ENCODE measurements around the gene CLIC4.
A peak's percentile ranks its signal among the peaks of the same experiment; 100 is the strongest.

The CLIC4 gene

GRCh38 chr1:24767351-24767750 lies 22.1 kb downstream of the CLIC4 start:
- no peak for DNase-seq (ENCODE audit: low read depth, low spot score)
- POLR2A ChIA-PET = interaction anchor here (0.9 to 5.5 kb wide), 2 partner anchors 22 to 79 kb away, joined by 6 to 28 read pairs; partner anchors contain the start of gene CLIC4
- no peak overlapping the region for H3K4me3 ChIP-seq (ENCODE audit: low read depth, low read length)
- TF ChIP-seq CTCF (IDR thresholded peaks at IDR 0.05; ENCODE audit: insufficient read depth, low read length, missing control alignments) = no peak
- CTCF ChIA-PET = interaction anchor here (1.3 to 3.1 kb wide), 4 partner anchors 13 to 78 kb away, joined by 3 to 15 read pairs (median 4); no protein-coding TSS in a partner anchor

- DNase-seq (ENCODE audit: low read depth, low spot score) = no peak
- ChIA-PET CTCF (interaction anchor here (0.8 to 3.1 kb wide), 4 partner anchors 9 to 163 kb away, joined by 3 to 15 read pairs (median 4); no protein-coding TSS in a partner anchor), POLR2A (interaction anchor here (1.1 to 5.5 kb wide), 2 partner anchors 20 to 23 kb away, joined by 3 to 28 read pairs; partner anchors contain the start of gene CLIC4)
- no peak for TF ChIP-seq CTCF (IDR thresholded peaks at IDR 0.05; ENCODE audit: insufficient read depth, low read length, missing control alignments)
- no peak overlapping the region for H3K4me3 ChIP-seq (ENCODE audit: low read depth, low read length)
Observed at GRCh38 chr1:24768873-24769605, 23.8 kb downstream of the CLIC4 start.

- peak; percentile 94 for DNase-seq (ENCODE audit: low read depth, low spot score)
- no peak overlapping the region for H3K4me3 ChIP-seq (ENCODE audit: low read depth, low read length)
Observed at GRCh38 chr1:24769656-24770651, 24.7 kb downstream of the CLIC4 start.

GRCh38 chr1:24770881-24771280 lies 25.6 kb downstream of the CLIC4 start:
- no peak for DNase-seq (ENCODE audit: low read depth, low spot score)
- H3K4me3 ChIP-seq (ENCODE audit: low read depth, low read length) = peak overlapping the region; percentile 15; the same call in 1 of the 2 replicates
- POLR2A ChIA-PET = interaction anchor here (5.5 kb wide), 1 partner anchor 25 kb away, joined by 28 read pairs; the partner anchor contains the start of gene CLIC4
- CTCF ChIA-PET = interaction anchor here (1.0 to 2.8 kb wide), 2 partner anchors 26 to 82 kb away, joined by 4 to 14 read pairs; partner anchors contain the start of gene CLIC4
- TF ChIP-seq CTCF (IDR thresholded peaks at IDR 0.05; ENCODE audit: insufficient read depth, low read length, missing control alignments) = no peak

More at GRCh38 chr1:24769656-24770651, 24.7 kb downstream of the CLIC4 start:
- ChIA-PET POLR2A (interaction anchor here (0.7 to 5.5 kb wide), 3 partner anchors 18 to 24 kb away, joined by 3 to 28 read pairs (median 5); partner anchors contain the start of gene CLIC4), CTCF (interaction anchor here (0.8 to 3.1 kb wide), 5 partner anchors 8 to 162 kb away, joined by 3 to 15 read pairs (median 4); partner anchors contain the start of gene CLIC4)
- no peak for TF ChIP-seq CTCF (IDR thresholded peaks at IDR 0.05; ENCODE audit: insufficient read depth, low read length, missing control alignments)

- CTCF ChIA-PET = interaction anchor here (1.2 to 2.8 kb wide), 2 partner anchors 13 to 83 kb away, joined by 3 to 14 read pairs; no protein-coding TSS in a partner anchor
- DNase-seq (ENCODE audit: low read depth, low spot score) = no peak
- H3K4me3 ChIP-seq (ENCODE audit: low read depth, low read length) = no peak overlapping the region
- POLR2A ChIA-PET = interaction anchor here (0.7 to 5.5 kb wide), 2 partner anchors 9 to 26 kb away, joined by 4 to 28 read pairs; partner anchors contain the start of gene CLIC4
- no peak for TF ChIP-seq CTCF (IDR thresholded peaks at IDR 0.05; ENCODE audit: insufficient read depth, low read length, missing control alignments)
Observed at GRCh38 chr1:24771574-24771973, 26.3 kb downstream of the CLIC4 start.
